Measurements from ENCODE around the gene SNRNP25.

Gene SNRNP25

GRCh38 chr16:79151-80054, 25.8 kb downstream of the SNRNP25 start:
- TF ChIP-seq GATA2 (IDR thresholded peaks at IDR 0.05; ENCODE audit: low read depth, low read length) (no peak), GATA3 (IDR thresholded peaks at IDR 0.05; ENCODE audit: low read depth, low read length) (no peak)

GRCh38 chr16:83060-83603, 29.5 kb downstream of the SNRNP25 start:
- TF ChIP-seq GATA2 (IDR thresholded peaks at IDR 0.05; ENCODE audit: low read depth, low read length), result no peak
- no peak for TF ChIP-seq GATA3 (IDR thresholded peaks at IDR 0.05; ENCODE audit: low read depth, low read length)

- TF ChIP-seq GATA3 (IDR thresholded peaks at IDR 0.05; ENCODE audit: low read depth, low read length), result no peak
- TF ChIP-seq GATA2 (IDR thresholded peaks at IDR 0.05; ENCODE audit: low read depth, low read length), result no peak
These were observed 30.4 kb downstream of the SNRNP25 start for GRCh38 chr16:83781-84615.

DNA sequence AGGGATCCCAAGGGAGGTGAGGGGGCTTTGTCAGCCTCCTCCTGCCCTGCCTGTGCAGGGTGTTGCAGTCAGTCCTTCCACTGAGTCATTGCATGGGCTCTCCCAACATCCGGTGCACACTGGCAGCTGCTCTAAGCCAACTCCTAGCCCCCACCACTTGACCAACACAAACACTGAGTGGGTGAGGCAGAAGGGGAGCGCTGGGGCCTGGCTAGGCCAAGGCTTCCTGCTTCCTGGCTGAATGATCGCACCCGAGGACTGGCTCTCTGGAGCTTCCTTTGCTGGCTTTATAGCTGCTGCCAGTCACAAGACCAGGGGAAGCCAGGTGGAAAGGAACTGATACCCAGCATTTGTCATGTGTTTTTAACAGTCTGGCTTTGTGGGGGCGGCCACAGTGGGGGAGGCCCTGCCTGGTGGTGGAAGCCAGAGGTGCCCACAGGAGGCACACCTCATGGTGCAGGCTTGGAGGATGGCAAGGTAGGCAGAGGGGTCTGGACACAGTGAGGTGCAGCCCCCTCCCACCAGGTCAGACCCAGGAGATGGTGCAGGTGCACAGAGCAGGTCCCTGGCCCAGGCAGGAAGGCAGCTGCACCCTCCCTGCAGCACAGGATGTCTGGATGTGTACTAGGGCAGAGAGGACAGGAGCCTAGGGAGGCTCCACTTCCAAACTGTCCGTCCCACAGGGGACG, 31.2 kb downstream of the SNRNP25 start:
- no peak for TF ChIP-seq GATA2 (IDR thresholded peaks at IDR 0.05; ENCODE audit: low read depth, low read length)
- no peak for TF ChIP-seq GATA3 (IDR thresholded peaks at IDR 0.05; ENCODE audit: low read depth, low read length)

DNA sequence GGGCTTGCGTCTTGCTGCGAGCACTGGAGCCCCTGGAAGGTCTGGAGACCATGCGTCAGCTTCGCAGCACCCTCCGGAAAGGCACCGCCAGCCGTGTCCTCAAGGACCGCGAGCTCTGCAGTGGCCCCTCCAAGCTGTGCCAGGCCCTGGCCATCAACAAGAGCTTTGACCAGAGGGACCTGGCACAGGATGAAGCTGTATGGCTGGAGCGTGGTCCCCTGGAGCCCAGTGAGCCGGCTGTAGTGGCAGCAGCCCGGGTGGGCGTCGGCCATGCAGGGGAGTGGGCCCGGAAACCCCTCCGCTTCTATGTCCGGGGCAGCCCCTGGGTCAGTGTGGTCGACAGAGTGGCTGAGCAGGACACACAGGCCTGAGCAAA, 31.8 kb downstream of the SNRNP25 start:
- TF ChIP-seq GATA2 (IDR thresholded peaks at IDR 0.05; ENCODE audit: low read depth, low read length) (no peak), GATA3 (IDR thresholded peaks at IDR 0.05; ENCODE audit: low read depth, low read length) (no peak)

DNA sequence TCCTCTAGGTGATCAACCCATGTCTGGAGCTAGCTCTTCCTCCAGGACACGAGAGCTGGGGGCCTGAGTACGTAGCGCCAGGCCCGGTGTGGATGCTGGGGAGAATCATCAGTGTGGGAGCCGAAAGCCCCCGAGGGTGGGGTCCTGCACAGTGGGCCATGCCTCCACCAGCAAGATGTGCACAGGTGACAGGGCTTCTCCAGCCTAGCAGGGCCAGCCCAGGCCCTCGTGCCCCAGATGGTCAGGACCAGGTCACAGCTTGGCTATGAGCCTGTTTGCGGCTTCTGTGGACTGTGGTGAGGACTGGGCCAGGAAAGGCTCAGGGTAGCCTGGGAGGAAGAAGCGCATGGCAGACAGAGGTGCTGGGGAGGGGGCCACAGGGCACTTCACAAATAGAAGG, 32.2 kb downstream of the SNRNP25 start:
- no peak for TF ChIP-seq GATA2 (IDR thresholded peaks at IDR 0.05; ENCODE audit: low read depth, low read length)
- TF ChIP-seq GATA3 (IDR thresholded peaks at IDR 0.05; ENCODE audit: low read depth, low read length), result no peak

- no peak for TF ChIP-seq GATA2 (IDR thresholded peaks at IDR 0.05; ENCODE audit: low read depth, low read length)
- no peak for TF ChIP-seq GATA3 (IDR thresholded peaks at IDR 0.05; ENCODE audit: low read depth, low read length)
These were observed 32.9 kb downstream of the SNRNP25 start for GRCh38 chr16:86483-86952.

DNA sequence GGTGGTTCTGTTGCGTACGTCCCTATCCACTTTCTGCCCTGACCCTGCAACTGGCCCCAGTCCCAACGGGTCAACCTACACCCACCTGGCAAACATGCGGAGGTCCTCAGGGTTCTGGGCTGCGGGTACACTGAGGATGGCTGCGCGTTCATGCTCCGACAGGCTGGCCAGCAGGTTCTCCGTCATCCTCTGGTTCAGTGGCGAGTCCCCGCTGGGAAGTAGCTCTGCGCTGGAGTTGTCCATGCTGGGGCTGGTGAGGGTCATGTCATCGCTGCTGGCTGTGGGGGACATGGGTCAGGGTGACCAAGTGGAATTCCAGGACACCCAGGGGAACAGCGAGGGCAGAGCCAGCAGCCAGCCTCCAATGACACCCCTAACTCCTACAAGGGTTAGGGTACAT, 35.0 kb downstream of the SNRNP25 start:
- TF ChIP-seq GATA3 (IDR thresholded peaks at IDR 0.05; ENCODE audit: low read depth, low read length), result no peak
- no peak for TF ChIP-seq GATA2 (IDR thresholded peaks at IDR 0.05; ENCODE audit: low read depth, low read length)

DNA sequence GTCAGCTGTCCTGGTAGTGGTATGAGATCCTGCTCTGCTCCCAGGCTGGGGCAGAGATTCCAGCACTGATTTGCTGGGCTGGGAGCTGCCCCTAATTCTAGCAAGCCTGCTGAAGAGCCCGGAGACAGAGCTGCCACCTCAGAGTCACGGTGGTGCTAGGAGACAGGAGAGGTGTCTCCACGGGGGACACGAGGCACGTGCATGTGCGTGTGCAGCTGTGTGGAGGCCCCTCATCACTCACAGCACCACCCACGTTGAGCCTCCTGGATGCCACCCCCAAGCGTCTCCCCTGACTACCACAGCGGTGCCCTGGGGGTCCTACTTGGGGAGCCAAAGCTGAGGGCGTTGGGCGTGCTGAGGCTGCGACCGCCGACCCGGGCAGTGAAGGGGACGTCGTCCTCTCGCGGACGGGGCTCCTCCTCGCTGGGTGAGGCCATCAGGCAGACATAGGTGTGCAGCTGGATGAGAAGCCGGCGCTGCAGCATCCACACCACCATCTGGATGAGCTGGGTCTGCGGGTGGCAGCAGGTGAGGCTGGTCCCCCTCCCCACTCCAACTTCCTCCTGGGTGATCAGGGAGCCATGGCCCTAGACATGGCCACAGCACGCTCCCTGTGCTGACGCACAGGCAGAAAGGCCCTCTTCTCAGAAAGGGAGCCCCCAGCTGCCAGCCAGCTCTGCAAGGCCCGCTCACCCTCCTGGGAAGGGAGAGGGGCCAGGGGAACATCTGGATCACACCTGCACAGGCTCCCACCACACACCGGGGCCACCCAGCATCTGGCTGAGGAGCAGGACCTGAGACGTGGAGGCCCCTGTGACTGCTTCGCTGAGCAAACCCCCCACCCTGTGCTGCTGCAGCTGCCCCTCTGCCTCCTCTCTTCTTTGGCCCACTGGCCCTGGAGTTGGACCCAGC, 36.0 kb downstream of the SNRNP25 start:
- TF ChIP-seq GATA2 (IDR thresholded peaks at IDR 0.05; ENCODE audit: low read depth, low read length) (no peak), GATA3 (IDR thresholded peaks at IDR 0.05; ENCODE audit: low read depth, low read length) (no peak)

GRCh38 chr16:91484-91883, 37.9 kb downstream of the SNRNP25 start:
- no peak for TF ChIP-seq GATA2 (IDR thresholded peaks at IDR 0.05; ENCODE audit: low read depth, low read length)
- TF ChIP-seq GATA3 (IDR thresholded peaks at IDR 0.05; ENCODE audit: low read depth, low read length), result no peak

DNA sequence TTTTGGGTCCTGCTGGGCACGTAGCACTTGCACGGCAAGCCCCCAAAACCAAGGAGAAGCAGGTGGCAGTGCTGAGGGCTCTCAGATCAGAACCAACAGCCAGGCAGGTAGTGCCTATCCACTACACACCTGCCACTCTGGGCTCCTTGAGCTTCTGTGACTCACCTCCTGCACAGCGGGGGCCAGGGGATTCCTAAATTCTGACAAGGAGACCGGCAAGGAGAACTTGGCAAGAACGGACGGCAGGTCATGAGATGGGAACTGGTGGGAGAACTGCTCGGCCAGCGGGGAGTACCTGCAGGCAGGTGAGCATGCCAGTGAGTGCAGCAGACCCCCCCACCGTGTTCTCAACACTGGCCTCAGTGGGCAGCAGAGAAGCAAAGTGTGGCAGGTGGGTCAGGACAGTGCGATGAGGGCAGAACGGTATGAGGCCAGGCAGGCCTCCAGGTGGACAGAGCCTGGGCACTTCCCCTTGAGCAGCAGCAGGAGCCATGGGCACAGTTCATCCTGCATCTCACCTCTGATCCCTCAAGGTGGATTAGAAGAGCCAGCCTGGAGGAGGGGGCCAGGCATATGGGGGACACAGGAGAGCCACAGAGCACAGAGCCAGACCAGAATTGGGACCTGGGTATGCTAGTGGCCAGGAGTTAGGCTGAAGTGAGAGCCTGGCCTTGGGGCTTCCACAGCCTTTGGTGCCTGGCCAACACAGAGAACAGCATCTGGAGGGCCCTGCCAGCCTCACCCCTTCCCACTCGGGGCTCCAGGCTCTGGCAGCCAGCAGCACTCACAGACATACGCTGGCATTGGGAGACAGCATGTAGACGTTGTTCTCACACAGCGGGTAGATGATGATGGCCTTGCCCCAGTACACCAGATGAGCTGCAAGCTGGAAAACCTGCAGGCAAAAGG, 39.1 kb downstream of the SNRNP25 start:
- TF ChIP-seq GATA2 (IDR thresholded peaks at IDR 0.05; ENCODE audit: low read depth, low read length), result no peak
- TF ChIP-seq GATA3 (IDR thresholded peaks at IDR 0.05; ENCODE audit: low read depth, low read length), result no peak

DNA sequence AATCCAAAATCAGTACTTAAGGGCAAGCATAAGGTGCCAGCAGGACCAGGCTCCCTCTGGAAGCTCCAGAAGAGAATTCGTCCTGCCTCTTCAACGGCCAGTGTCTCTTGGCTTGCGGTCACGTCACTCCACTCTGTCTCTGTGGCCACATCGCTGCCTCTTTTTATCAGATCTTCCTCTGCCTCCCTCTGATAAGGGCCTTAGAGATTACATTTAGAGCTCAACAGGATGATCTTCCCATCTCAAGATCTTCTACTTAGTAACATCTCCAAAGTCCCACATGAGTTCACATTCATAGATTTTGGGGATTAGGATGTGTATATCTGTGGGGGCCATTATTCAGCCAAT, 41.3 kb downstream of the SNRNP25 start:
- TF ChIP-seq GATA3 (IDR thresholded peaks at IDR 0.05; ENCODE audit: low read depth, low read length), result no peak
- TF ChIP-seq GATA2 (IDR thresholded peaks at IDR 0.05; ENCODE audit: low read depth, low read length), result no peak
